Measurements from ENCODE around the gene ANKRD18B. TPM values are rescaled to one million over a fixed set of nuclear protein-coding genes. Genes with fewer than 3 reads are reported as not detected.
"Not testable (repeated sequence)": the region's sequence is repeated elsewhere in the genome, so short reads cannot be mapped to it uniquely, and the experiment has no call there.

Gene ANKRD18B
- total and polyA plus RNA-seq, 2 of the 8 experiments (the other 6 are each of a cell fraction or from before 2014, with no cell fraction given) = 1.6 to 13.8 TPM

DNA sequence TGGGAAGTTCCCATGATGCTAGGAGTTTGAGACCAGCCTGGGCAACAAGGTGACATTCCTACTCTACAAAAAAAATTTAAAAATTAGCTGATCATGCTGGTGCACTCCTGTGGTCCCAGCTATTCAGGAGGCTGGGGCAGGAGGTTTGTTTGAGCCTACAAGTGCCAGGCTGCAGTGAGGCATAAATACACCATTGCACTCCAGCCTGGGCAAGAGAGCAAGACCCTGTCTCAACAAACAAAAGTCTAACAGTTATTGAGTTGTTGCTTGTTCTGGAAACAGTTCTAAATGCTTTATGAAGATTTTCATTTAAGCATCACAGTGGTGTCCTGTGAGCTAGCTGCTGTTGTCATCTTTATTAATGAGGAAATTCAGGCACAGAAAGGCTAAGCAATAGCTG lies 4.0 kb downstream of the ANKRD18B start:
- H3K56ac ChIP-seq (replicated peaks; ENCODE audit: insufficient read length, low read depth, low read length); H3K23ac ChIP-seq (ENCODE audit: insufficient read length); POLR2A ChIA-PET (ENCODE audit: partially characterized antibody); H4K5ac ChIP-seq (ENCODE audit: insufficient read length, low read depth, low read length); H3K23me2 ChIP-seq (ENCODE audit: low read depth, low read length); H3K79me2 ChIP-seq (ENCODE audit: control insufficient read depth in 1 of 2, insufficient read depth in 2 of 2, low read length in 2 of 2); H3K4me2 ChIP-seq (ENCODE audit: insufficient read depth in 1 of 2, low read depth in 2 of 2, low read length in 2 of 2); H3K27me3 ChIP-seq (replicated peaks in 1 of 4; ENCODE audit: control insufficient read depth in 3 of 4, extremely low read depth in 1 of 4, insufficient read depth in 3 of 4, low read length in 3 of 4); DNase-seq (ENCODE audit: low read depth in 1 of 2, low spot score in 2 of 2); H3K4me1 ChIP-seq (replicated peaks in 1 of 4; ENCODE audit: control insufficient read depth in 3 of 4, insufficient read depth in 4 of 4, low read length in 3 of 4); H2BK20ac ChIP-seq (ENCODE audit: low read length); H2AK5ac ChIP-seq (ENCODE audit: low read depth, low read length); H3K9ac ChIP-seq (replicated peaks in 1 of 4; ENCODE audit: extremely low read depth in 1 of 4, low read depth in 3 of 4, low read length in 3 of 4); H2BK15ac ChIP-seq (ENCODE audit: low read length); H2BK5ac ChIP-seq (ENCODE audit: low read depth, low read length); FAIRE-seq; H3K18ac ChIP-seq (ENCODE audit: extremely low read depth, low read length); H2BK120ac ChIP-seq (replicated peaks; ENCODE audit: low read depth, low read length); H4K8ac ChIP-seq (ENCODE audit: extremely low read depth, insufficient read depth, low read length); CTCF ChIA-PET (ENCODE audit: partially characterized antibody); H4K20me1 ChIP-seq (replicated peaks in 1 of 2; ENCODE audit: control insufficient read depth in 1 of 2, insufficient read depth in 2 of 2, low read length in 2 of 2); H3K9me3 ChIP-seq (ENCODE audit: insufficient read depth in 2 of 2, low read depth in 1 of 2, low read length in 1 of 2); H3K4me3 ChIP-seq (ENCODE audit: extremely low read depth in 1 of 4, insufficient read depth in 2 of 4, low read depth in 3 of 4, low read length in 4 of 4); H2AFZ ChIP-seq (ENCODE audit: low read length); H4K91ac ChIP-seq (replicated peaks; ENCODE audit: insufficient read length, low read length); H3K27ac ChIP-seq (ENCODE audit: low read depth, low read length); H3K4ac ChIP-seq (replicated peaks; ENCODE audit: insufficient read length, low read depth, low read length); H3K14ac ChIP-seq (ENCODE audit: insufficient read length); H3K79me1 ChIP-seq (ENCODE audit: low read depth, low read length); H2BK12ac ChIP-seq (ENCODE audit: low read depth, low read length); H3K36me3 ChIP-seq (ENCODE audit: control insufficient read depth in 2 of 4, insufficient read depth in 4 of 4, low read length in 3 of 4): not testable (repeated sequence)

DNA sequence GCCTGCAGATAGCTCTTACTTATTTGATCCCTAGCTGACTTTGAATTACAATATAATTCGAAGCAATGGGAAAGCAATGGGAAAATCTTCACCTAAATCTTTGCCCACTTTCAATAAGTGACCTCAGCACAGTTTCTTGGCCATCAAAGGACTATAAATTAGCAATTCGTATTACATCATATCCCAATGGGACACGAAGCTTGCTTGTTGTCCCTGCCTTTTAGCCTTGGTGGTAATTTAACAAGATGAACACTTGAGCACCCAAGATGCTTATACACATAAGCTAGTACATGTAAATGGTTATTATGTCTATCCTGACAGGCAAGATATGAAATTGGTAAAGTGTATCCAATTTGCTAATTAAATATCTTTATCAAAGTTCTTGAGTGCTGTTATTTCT lies 9.9 kb downstream of the ANKRD18B start:
- H4K91ac ChIP-seq (replicated peaks; ENCODE audit: insufficient read length, low read length); H2AK5ac ChIP-seq (ENCODE audit: low read depth, low read length); H3K27me3 ChIP-seq (replicated peaks in 1 of 4; ENCODE audit: control insufficient read depth in 3 of 4, extremely low read depth in 1 of 4, insufficient read depth in 3 of 4, low read length in 3 of 4); H4K8ac ChIP-seq (ENCODE audit: extremely low read depth, insufficient read depth, low read length); H3K18ac ChIP-seq (ENCODE audit: extremely low read depth, low read length); H2BK12ac ChIP-seq (ENCODE audit: low read depth, low read length); H3K36me3 ChIP-seq (ENCODE audit: control insufficient read depth in 2 of 4, insufficient read depth in 4 of 4, low read length in 3 of 4); H2BK5ac ChIP-seq (ENCODE audit: low read depth, low read length); DNase-seq (ENCODE audit: low read depth in 1 of 2, low spot score in 2 of 2); H3K4me2 ChIP-seq (ENCODE audit: insufficient read depth in 1 of 2, low read depth in 2 of 2, low read length in 2 of 2); H2BK20ac ChIP-seq (ENCODE audit: low read length); H2BK120ac ChIP-seq (replicated peaks; ENCODE audit: low read depth, low read length); H4K5ac ChIP-seq (ENCODE audit: insufficient read length, low read depth, low read length); H3K4me1 ChIP-seq (replicated peaks in 1 of 4; ENCODE audit: control insufficient read depth in 3 of 4, insufficient read depth in 4 of 4, low read length in 3 of 4); H3K27ac ChIP-seq (ENCODE audit: low read depth, low read length); H3K23ac ChIP-seq (ENCODE audit: insufficient read length); FAIRE-seq; H3K9ac ChIP-seq (replicated peaks in 1 of 4; ENCODE audit: extremely low read depth in 1 of 4, low read depth in 3 of 4, low read length in 3 of 4); H3K23me2 ChIP-seq (ENCODE audit: low read depth, low read length); H2BK15ac ChIP-seq (ENCODE audit: low read length); H4K20me1 ChIP-seq (replicated peaks in 1 of 2; ENCODE audit: control insufficient read depth in 1 of 2, insufficient read depth in 2 of 2, low read length in 2 of 2); H2AFZ ChIP-seq (ENCODE audit: low read length); H3K9me3 ChIP-seq (ENCODE audit: insufficient read depth in 2 of 2, low read depth in 1 of 2, low read length in 1 of 2); H3K56ac ChIP-seq (replicated peaks; ENCODE audit: insufficient read length, low read depth, low read length); CTCF ChIA-PET (ENCODE audit: partially characterized antibody); H3K14ac ChIP-seq (ENCODE audit: insufficient read length); H3K79me1 ChIP-seq (ENCODE audit: low read depth, low read length); H3K79me2 ChIP-seq (ENCODE audit: control insufficient read depth in 1 of 2, insufficient read depth in 2 of 2, low read length in 2 of 2); H3K4me3 ChIP-seq (ENCODE audit: extremely low read depth in 1 of 4, insufficient read depth in 2 of 4, low read depth in 3 of 4, low read length in 4 of 4); H3K4ac ChIP-seq (replicated peaks; ENCODE audit: insufficient read length, low read depth, low read length): not testable (repeated sequence)
- WGBS, 2 experiments (ENCODE audit: extremely low coverage in 1 of 2, insufficient coverage in 1 of 2, insufficient read length in 1 of 2, insufficient replicate concordance in 2 of 2, low coverage in 1 of 2, low lambda C conversion rate in 2 of 2, missing lambda C conversion rate in 1 of 2) = 78% methylated on average over 3 of the region's 3 CpGs; no CpG with 5 or more reads in 1 of the 2 experiments
- POLR2A ChIA-PET (ENCODE audit: partially characterized antibody) = interaction anchor here (1.2 kb wide), 1 partner anchor 10 kb away, joined by 3 read pairs; the partner anchor contains the start of gene ANKRD18B
